IMR-90 (cell line): ENCODE data around the gene HES6. TPM values are rescaled to one million over a fixed set of nuclear protein-coding genes. Genes with fewer than 3 reads are reported as not detected.

Experiments
- BHLHE40 ChIP-seq: fragments of 150-350 bp; IDR thresholded peaks from 2 replicates; pipeline ENCODE4 v1.6.1; 2016; ENCODE audit warnings: mild to moderate bottlenecking, low read depth, low read length
- polyA plus RNA-seq, 3 experiments: library from polyadenylated mRNA; depleted of rRNA; stranded (reverse); fragments of >200 nt; gene quantifications; 2 replicates each; pipeline ENCODE4 v1.2.3, GENCODE V29; 2012; ENCODE audit warnings: low replicate concordance in 1 of 3
- total RNA-seq: library from RNA; depleted of rRNA; stranded (reverse); fragments of >200 nt; gene quantifications from 2 replicates; pipeline ENCODE4 v1.2.3, GENCODE V29; 2012
- TF ChIP-seq, protein P1 (sequence below): conservative IDR thresholded peaks from 2 replicates; pipeline ENCODE4 v1.5.1; 2012; ENCODE audit warnings: mild to moderate bottlenecking, low read depth, low read length, improper control_type of control experiment

The HES6 gene
- total and polyA plus RNA-seq, 2 of the 4 experiments (the other 2 are of a cell fraction) = 1.3 to 3.3 TPM

- TF ChIP-seq, protein P1, sequence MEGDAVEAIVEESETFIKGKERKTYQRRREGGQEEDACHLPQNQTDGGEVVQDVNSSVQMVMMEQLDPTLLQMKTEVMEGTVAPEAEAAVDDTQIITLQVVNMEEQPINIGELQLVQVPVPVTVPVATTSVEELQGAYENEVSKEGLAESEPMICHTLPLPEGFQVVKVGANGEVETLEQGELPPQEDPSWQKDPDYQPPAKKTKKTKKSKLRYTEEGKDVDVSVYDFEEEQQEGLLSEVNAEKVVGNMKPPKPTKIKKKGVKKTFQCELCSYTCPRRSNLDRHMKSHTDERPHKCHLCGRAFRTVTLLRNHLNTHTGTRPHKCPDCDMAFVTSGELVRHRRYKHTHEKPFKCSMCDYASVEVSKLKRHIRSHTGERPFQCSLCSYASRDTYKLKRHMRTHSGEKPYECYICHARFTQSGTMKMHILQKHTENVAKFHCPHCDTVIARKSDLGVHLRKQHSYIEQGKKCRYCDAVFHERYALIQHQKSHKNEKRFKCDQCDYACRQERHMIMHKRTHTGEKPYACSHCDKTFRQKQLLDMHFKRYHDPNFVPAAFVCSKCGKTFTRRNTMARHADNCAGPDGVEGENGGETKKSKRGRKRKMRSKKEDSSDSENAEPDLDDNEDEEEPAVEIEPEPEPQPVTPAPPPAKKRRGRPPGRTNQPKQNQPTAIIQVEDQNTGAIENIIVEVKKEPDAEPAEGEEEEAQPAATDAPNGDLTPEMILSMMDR = no peak
- no peak for TF ChIP-seq BHLHE40
These were observed 47.3 kb upstream of the HES6 start (continued) for GRCh38 chr2:238286987-238287736.
